Astrocyte of the spinal cord (primary cell): ENCODE data around the gene MTCL1.

Experiments
- DNase-seq: peaks from one replicate; pipeline ENCODE4 v3.0.0; 2011; ENCODE audit warnings: low read depth, low spot score
- H3K4me3 ChIP-seq: 2 replicates; pipeline ENCODE4 v1.5.1; 2011; ENCODE audit warnings: low read depth, mild to moderate bottlenecking, low read length, moderate library complexity
- CTCF ChIP-seq: IDR thresholded peaks from 2 replicates; pipeline ENCODE4 v1.5.1; 2012; ENCODE audit warnings: low read depth, mild to moderate bottlenecking, low read length, inconsistent platforms
- in situ Hi-C: cut with HindIII; loops from 2 replicates; pipeline ENCODE4 v1.10.0; 2017; ENCODE audit warnings: low sequenced_read_pairs

The MTCL1 gene

GRCh38 chr18:8799001-8799400 lies 93.6 kb downstream of the MTCL1 start:
- no peak for TF ChIP-seq CTCF
- in situ Hi-C loops = no loop called here
- DNase-seq = no peak
- no peak overlapping the region for H3K4me3 ChIP-seq

GRCh38 chr18:8799596-8800441 lies 94.5 kb downstream of the MTCL1 start:
- in situ Hi-C loops = no loop called here
- DNase-seq = peak; percentile 73
- no peak overlapping the region for H3K4me3 ChIP-seq

GRCh38 chr18:8800445-8800844 lies 95.1 kb downstream of the MTCL1 start:
- TF ChIP-seq CTCF = no peak
- no peak overlapping the region for H3K4me3 ChIP-seq
- peak; percentile 96 for DNase-seq
- in situ Hi-C loops = no loop called here

More at GRCh38 chr18:8799596-8800441, 94.5 kb downstream of the MTCL1 start:
- TF ChIP-seq CTCF = no peak

- no peak for TF ChIP-seq CTCF
- in situ Hi-C loops = no loop called here
- no peak for DNase-seq
Observed at GRCh38 chr18:8800876-8801262, 95.5 kb downstream of the MTCL1 start.

GRCh38 chr18:8801263-8801901 lies 96.0 kb downstream of the MTCL1 start:
- H3K4me3 ChIP-seq = no peak overlapping the region
- no peak for TF ChIP-seq CTCF
- peak; percentile 92 for DNase-seq
- in situ Hi-C loops = no loop called here

More at GRCh38 chr18:8800876-8801262, 95.5 kb downstream of the MTCL1 start:
- H3K4me3 ChIP-seq = no peak overlapping the region

GRCh38 chr18:8802017-8802672 lies 96.8 kb downstream of the MTCL1 start:
- TF ChIP-seq CTCF = no peak
- no peak for DNase-seq
- H3K4me3 ChIP-seq = no peak overlapping the region
- in situ Hi-C loops = no loop called here
